Measurements from ENCODE around the gene SFRP5.

GRCh38 chr10:97820096-97820704, 48.4 kb upstream of the SFRP5 start:
- TF ChIP-seq RCOR1 (IDR thresholded peaks at IDR 0.05; ENCODE audit: insufficient replicate concordance, low read length) (no peak), MAZ (IDR thresholded peaks at IDR 0.05; ENCODE audit: borderline replicate concordance, low read depth, low read length) (no peak), CTCF (conservative IDR thresholded peaks at IDR 0.05; ENCODE audit: low read depth, low read length) (no peak), USF2 (IDR thresholded peaks at IDR 0.05; ENCODE audit: low read depth, low read length) (no peak)

Measured in IMR-90 (cell line).